Sigmoid colon (tissue), 7 donors: ENCODE results near the gene LGALS9B. TPM values are rescaled to one million over a fixed set of nuclear protein-coding genes. Genes with fewer than 3 reads are reported as not detected.
"Not testable (repeated sequence)": the region's sequence is repeated elsewhere in the genome, so short reads cannot be mapped to it uniquely, and the experiment has no call there.

ENCODE experiments used
- DNase-seq: peaks from one replicate; pipeline ENCODE4 v3.0.0-alpha.2; 2019
- H3K27ac ChIP-seq, 4 donors: fragments of 200-600 bp; sonication (generic); one replicate each; pipeline ENCODE4 v1.5.1; 2016 to 2019; ENCODE audit warnings: mild to moderate bottlenecking in 1 of 4
- H3K27me3 ChIP-seq, 3 donors: fragments of 200-600 bp; sonication (generic); one replicate each; pipeline ENCODE4 v1.5.1; 2019; ENCODE audit warnings: mild to moderate bottlenecking in 1 of 3
- H3K36me3 ChIP-seq, 4 donors: fragments of 200-600 bp; sonication (generic); one replicate each; pipeline ENCODE4 v1.5.1; 2016 to 2019
- H3K4me1 ChIP-seq, 4 donors: fragments of 200-600 bp; sonication (generic); one replicate each; pipeline ENCODE4 v1.5.1; 2017 to 2019
- H3K4me3 ChIP-seq, 4 donors: fragments of 200-600 bp; sonication (generic); one replicate each; pipeline ENCODE4 v1.5.1; 2017 to 2019; ENCODE audit warnings: mild to moderate bottlenecking in 2 of 4, moderate library complexity in 1 of 4
- H3K9me3 ChIP-seq, 4 donors: fragments of 200-600 bp in 3 of 4; sonication (generic) in 3 of 4; one replicate each; pipeline versions ENCODE4 v1.5.1 to v1.6.1; 2013 to 2019
- WGBS, 2 donors: extraction: QIAGEN DNeasy Blood & Tissue Kit; methylation state at CpG; one replicate each; pipeline ENCODE4 v1.1.7; 2013; 5-methylcytosine and 5-hydroxymethylcytosine counted together
- intact Hi-C: fragments of 100-400 bp; cut with DNase I; formaldehyde crosslinking; loops from one replicate; pipeline ENCODE4 v1.15.1; 2023
- polyA plus RNA-seq, 3 donors: library from polyadenylated mRNA; stranded (reverse); fragments of 200-250 nt; gene quantifications; one replicate each; pipeline ENCODE4 v1.2.3, GENCODE V29; 2013
- total RNA-seq, 4 donors: library from RNA; depleted of rRNA; stranded (reverse); fragments of >200 nt; gene quantifications; one replicate each; pipeline ENCODE4 v1.1.0, GENCODE V29; 2016
- donor health status: healthy with polysubstance abuse.
- donor health status: Bipolar disorder and iron deficiency.
- donor health status: healthy.

LGALS9B gene
- total and polyA plus RNA-seq, 7 donors: 8.8 to 31.2 (median 13.6) TPM; not detected in 4

- H3K27ac ChIP-seq, DNase-seq, H3K4me1 ChIP-seq, H3K4me3 ChIP-seq, intact Hi-C loops, H3K36me3 ChIP-seq, H3K27me3 ChIP-seq, H3K9me3 ChIP-seq: not testable (repeated sequence)
- WGBS, 2 donors: 43 to 80% methylated on average over 5 to 6 of the region's 10 CpGs
Observed at GRCh38 chr17:20457848-20458381, 9.4 kb downstream of the LGALS9B start.

- not testable (repeated sequence) for DNase-seq
- 100% methylated on average over 5 of the region's 10 CpGs for WGBS, 2 donors
Observed at GRCh38 chr17:20455106-20455505, 12.2 kb downstream of the LGALS9B start.

GRCh38 chr17:20453820-20454434 is 13.4 kb downstream of the LGALS9B start:
- DNase-seq, H3K9me3 ChIP-seq, H3K36me3 ChIP-seq, H3K27ac ChIP-seq, H3K27me3 ChIP-seq, H3K4me3 ChIP-seq, H3K4me1 ChIP-seq, intact Hi-C loops: not testable (repeated sequence)
- WGBS, 2 donors: 91% methylated on average over 5 of the region's 11 CpGs

More at GRCh38 chr17:20455106-20455505, 12.2 kb downstream of the LGALS9B start:
- H3K36me3 ChIP-seq, H3K4me1 ChIP-seq, intact Hi-C loops, H3K4me3 ChIP-seq, H3K27ac ChIP-seq, H3K9me3 ChIP-seq, H3K27me3 ChIP-seq: not testable (repeated sequence)

GRCh38 chr17:20450852-20451251 is 16.5 kb downstream of the LGALS9B start:
- H3K36me3 ChIP-seq, DNase-seq, H3K4me3 ChIP-seq, H3K27me3 ChIP-seq, H3K4me1 ChIP-seq, intact Hi-C loops, H3K9me3 ChIP-seq, H3K27ac ChIP-seq: not testable (repeated sequence)
- 12 to 35% methylated on average over 11 of the region's 12 CpGs for WGBS, 2 donors

- DNase-seq, H3K4me3 ChIP-seq, H3K27ac ChIP-seq, H3K27me3 ChIP-seq, H3K4me1 ChIP-seq, H3K36me3 ChIP-seq, intact Hi-C loops, H3K9me3 ChIP-seq: not testable (repeated sequence)
- 93% methylated on average over 25 to 26 of the region's 26 CpGs for WGBS, 2 donors
Observed at GRCh38 chr17:20447534-20448321, 19.6 kb downstream of the LGALS9B start.

GRCh38 chr17:20446895-20447294 is 20.4 kb downstream of the LGALS9B start:
- H3K27me3 ChIP-seq, H3K27ac ChIP-seq, DNase-seq, H3K4me1 ChIP-seq, H3K9me3 ChIP-seq, H3K4me3 ChIP-seq, H3K36me3 ChIP-seq, intact Hi-C loops: not testable (repeated sequence)
- 73 to 76% methylated on average over 6 of the region's 6 CpGs for WGBS, 2 donors

GRCh38 chr17:20444581-20445236 is 22.6 kb downstream of the LGALS9B start:
- H3K36me3 ChIP-seq, H3K27me3 ChIP-seq, H3K27ac ChIP-seq, DNase-seq, H3K4me3 ChIP-seq, intact Hi-C loops, H3K9me3 ChIP-seq, H3K4me1 ChIP-seq: not testable (repeated sequence)
- 80 to 82% methylated on average over 4 of the region's 8 CpGs for WGBS, 2 donors

GRCh38 chr17:20444173-20444572 is 23.2 kb downstream of the LGALS9B start:
- H3K27ac ChIP-seq, H3K4me1 ChIP-seq, H3K27me3 ChIP-seq, H3K4me3 ChIP-seq, H3K9me3 ChIP-seq, intact Hi-C loops, H3K36me3 ChIP-seq, DNase-seq: not testable (repeated sequence)
- WGBS, 2 donors: 94 to 95% methylated on average over 16 of the region's 16 CpGs

GRCh38 chr17:20443632-20444031 is 23.7 kb downstream of the LGALS9B start:
- H3K4me1 ChIP-seq, H3K9me3 ChIP-seq, H3K4me3 ChIP-seq, H3K27me3 ChIP-seq, intact Hi-C loops, H3K27ac ChIP-seq, DNase-seq, H3K36me3 ChIP-seq: not testable (repeated sequence)
- WGBS, 2 donors: 64 to 80% methylated on average over 2 to 3 of the region's 9 CpGs

- H3K4me3 ChIP-seq, H3K36me3 ChIP-seq, DNase-seq, H3K27ac ChIP-seq, H3K4me1 ChIP-seq, H3K9me3 ChIP-seq, H3K27me3 ChIP-seq, intact Hi-C loops: not testable (repeated sequence)
- 64 to 69% methylated on average over 3 of the region's 5 CpGs for WGBS, 2 donors
Observed at GRCh38 chr17:20440665-20441064, 26.7 kb downstream of the LGALS9B start.

GRCh38 chr17:20435166-20435565 is 32.2 kb downstream of the LGALS9B start:
- H3K9me3 ChIP-seq, H3K27me3 ChIP-seq, H3K27ac ChIP-seq, DNase-seq, H3K4me3 ChIP-seq, H3K4me1 ChIP-seq, intact Hi-C loops, H3K36me3 ChIP-seq: not testable (repeated sequence)
- 93% methylated on average over 3 of the region's 3 CpGs for WGBS, 2 donors

GRCh38 chr17:20433382-20433781 is 34.0 kb downstream of the LGALS9B start:
- H3K27me3 ChIP-seq, H3K4me3 ChIP-seq, H3K4me1 ChIP-seq, intact Hi-C loops, H3K36me3 ChIP-seq, DNase-seq, H3K9me3 ChIP-seq, H3K27ac ChIP-seq: not testable (repeated sequence)
- 91 to 92% methylated on average over 8 of the region's 8 CpGs for WGBS, 2 donors

- WGBS, 2 donors: 81 to 88% methylated on average over 2 of the region's 2 CpGs
- intact Hi-C loops: not testable (repeated sequence)
Observed at GRCh38 chr17:20427264-20427663, 40.1 kb downstream of the LGALS9B start.

More at GRCh38 chr17:20427264-20427663, 40.1 kb downstream of the LGALS9B start:
- H3K4me3 ChIP-seq, H3K9me3 ChIP-seq, H3K36me3 ChIP-seq, DNase-seq, H3K27me3 ChIP-seq, H3K4me1 ChIP-seq, H3K27ac ChIP-seq: not testable (repeated sequence)
